H1 (cell line): Measurements from ENCODE around the gene SHISAL1. TPM values are rescaled to one million over a fixed set of nuclear protein-coding genes. Genes with fewer than 3 reads are reported as not detected.

Experiments
- CTCF ChIA-PET: fragments of 300-600 bp; sonication (Branson Sonifier 250); formaldehyde crosslinking; loops from one replicate; lab custom pipeline; 2021; ENCODE audit not compliant: partially characterized antibody; lab: Charles Lee
- POLR2A ChIA-PET: fragments of 300-600 bp; sonication (Branson Sonifier 250); formaldehyde crosslinking; loops from one replicate; lab custom pipeline; 2021; ENCODE audit warnings: inconsistent platforms; ENCODE audit not compliant: partially characterized antibody; lab: Charles Lee
- DNase-seq, 2 experiments: peaks; one replicate each; pipeline versions ENCODE4 v3.0.0 to v3.0.0-alpha.2; 2010 to 2022; ENCODE audit warnings: low spot score in 2 of 2, low read depth in 1 of 2, mixed read lengths in 1 of 2
- FAIRE-seq: peaks from 2 replicates; lab custom pipeline; 2011; peaks lifted over from hg19 to GRCh38; lab: Jason Lieb, UNC
- H2AFZ ChIP-seq: 2 replicates; pipeline ENCODE4 v1.8.1; 2012; ENCODE audit warnings: low read length, inconsistent platforms
- H2AK5ac ChIP-seq: 2 replicates; pipeline ENCODE4 v1.6.1; 2013; ENCODE audit warnings: low read depth, low read length
- H2BK120ac ChIP-seq: replicated peaks from 2 replicates; pipeline ENCODE3; 2013; ENCODE audit warnings: low read depth, low read length, inconsistent platforms
- H2BK12ac ChIP-seq: 2 replicates; pipeline ENCODE4 v1.6.1; 2013; ENCODE audit warnings: low read depth, low read length
- H2BK15ac ChIP-seq: 2 replicates; pipeline ENCODE4 v1.6.1; 2013; ENCODE audit warnings: low read length
- H2BK20ac ChIP-seq: 2 replicates; pipeline ENCODE4 v1.6.1; 2013; ENCODE audit warnings: low read length
- H2BK5ac ChIP-seq: 2 replicates; pipeline ENCODE4 v1.6.1; 2013; ENCODE audit warnings: low read depth, low read length
- H3K14ac ChIP-seq: 2 replicates; pipeline ENCODE4 v1.6.1; 2013; ENCODE audit warnings: inconsistent platforms; ENCODE audit not compliant: insufficient read length
- H3K18ac ChIP-seq: 2 replicates; pipeline ENCODE4 v1.6.1; 2013; ENCODE audit warnings: low read length; ENCODE audit errors: extremely low read depth
- H3K23ac ChIP-seq: 2 replicates; pipeline ENCODE4 v1.6.1; 2013; ENCODE audit warnings: inconsistent platforms; ENCODE audit not compliant: insufficient read length
- H3K23me2 ChIP-seq: 2 replicates; pipeline ENCODE4 v1.6.1; 2013; ENCODE audit warnings: low read depth, low read length
- H3K27ac ChIP-seq: 2 replicates; pipeline ENCODE4 v1.6.1; 2011; ENCODE audit warnings: low read depth, low read length, inconsistent platforms
- H3K27me3 ChIP-seq, 4 experiments: replicated peaks in 1 of 4; 1 replicate in 1 of 4; 2 replicates in 3 of 4; pipeline versions ENCODE4 v1.6.1 to v1.8.1; 2011 to 2013; ENCODE audit warnings: low read length in 3 of 4, mild to moderate bottlenecking in 3 of 4, inconsistent platforms in 2 of 4, mixed read lengths in 2 of 4, moderate library complexity in 1 of 4; ENCODE audit not compliant: control insufficient read depth in 3 of 4, insufficient read depth in 3 of 4; ENCODE audit errors: extremely low read depth in 1 of 4
- H3K36me3 ChIP-seq, 4 experiments: 2 replicates each; pipeline versions ENCODE4 v1.6.1 to v1.8.1; 2011 to 2013; ENCODE audit warnings: mild to moderate bottlenecking in 4 of 4, low read length in 3 of 4, moderate library complexity in 2 of 4, control low read depth in 1 of 4, inconsistent platforms in 1 of 4; ENCODE audit not compliant: insufficient read depth in 4 of 4, control insufficient read depth in 2 of 4
- H3K4ac ChIP-seq: replicated peaks from 2 replicates; pipeline ENCODE3; 2013; ENCODE audit warnings: low read length, low read depth, mixed read lengths, inconsistent platforms; ENCODE audit not compliant: insufficient read length
- H3K4me1 ChIP-seq, 4 experiments: replicated peaks in 1 of 4; 1 replicate in 1 of 4; 2 replicates in 3 of 4; pipeline versions ENCODE4 v1.6.1 to v1.8.1; 2011 to 2013; ENCODE audit warnings: low read length in 3 of 4, inconsistent platforms in 2 of 4, mixed read lengths in 1 of 4; ENCODE audit not compliant: insufficient read depth in 4 of 4, control insufficient read depth in 3 of 4
- H3K4me2 ChIP-seq, 2 experiments: 2 replicates each; pipeline versions ENCODE4 v1.6.1 to v1.8.1; 2011 to 2013; ENCODE audit warnings: low read depth in 2 of 2, low read length in 2 of 2, control low read depth in 1 of 2, inconsistent platforms in 1 of 2, mild to moderate bottlenecking in 1 of 2; ENCODE audit not compliant: insufficient read depth in 1 of 2
- H3K4me3 ChIP-seq, 4 experiments: fragments of 200-600, 300-600 bp in 1 of 4; sonication (generic), shearing (Covaris generic), sonication (Bioruptor Twin) in 1 of 4; 2 replicates each; pipeline versions ENCODE4 v1.5.1 to v1.8.1; 2011 to 2016; ENCODE audit warnings: low read length in 4 of 4, low read depth in 3 of 4, control low read depth in 2 of 4, inconsistent platforms in 2 of 4, mild to moderate bottlenecking in 2 of 4, mixed read lengths in 1 of 4, moderate library complexity in 1 of 4; ENCODE audit not compliant: insufficient read depth in 2 of 4; ENCODE audit errors: extremely low read depth in 1 of 4
- H3K56ac ChIP-seq: replicated peaks from 2 replicates; pipeline ENCODE3; 2013; ENCODE audit warnings: low read depth, mild to moderate bottlenecking, mixed read lengths, low read length, inconsistent platforms; ENCODE audit not compliant: insufficient read length
- H3K79me1 ChIP-seq: 2 replicates; pipeline ENCODE4 v1.6.1; 2013; ENCODE audit warnings: low read depth, low read length, control low read depth
- H3K79me2 ChIP-seq, 2 experiments: 2 replicates each; pipeline versions ENCODE4 v1.6.1 to v1.8.1; 2012 to 2013; ENCODE audit warnings: low read length in 2 of 2, mild to moderate bottlenecking in 2 of 2, inconsistent platforms in 1 of 2; ENCODE audit not compliant: insufficient read depth in 2 of 2, control insufficient read depth in 1 of 2
- H3K9ac ChIP-seq, 4 experiments: replicated peaks in 1 of 4; 1 replicate in 1 of 4; 2 replicates in 3 of 4; pipeline versions ENCODE4 v1.6.1 to v1.8.1; 2011 to 2013; ENCODE audit warnings: low read depth in 3 of 4, low read length in 3 of 4, control low read depth in 2 of 4, mild to moderate bottlenecking in 2 of 4, moderate library complexity in 2 of 4, inconsistent platforms in 1 of 4; ENCODE audit errors: extremely low read depth in 1 of 4
- H3K9me3 ChIP-seq, 2 experiments: 2 replicates each; pipeline versions ENCODE4 v1.6.1 to v1.8.1; 2012 to 2013; ENCODE audit warnings: mild to moderate bottlenecking in 2 of 2, moderate library complexity in 2 of 2, control low read depth in 1 of 2, inconsistent platforms in 1 of 2, low read depth in 1 of 2, low read length in 1 of 2, mixed read lengths in 1 of 2; ENCODE audit not compliant: insufficient read depth in 2 of 2
- H4K20me1 ChIP-seq, 2 experiments: replicated peaks in 1 of 2; 2 replicates each; pipeline versions ENCODE3 to v1.8.1; 2011 to 2013; ENCODE audit warnings: inconsistent platforms in 2 of 2, low read length in 2 of 2, mild to moderate bottlenecking in 1 of 2; ENCODE audit not compliant: insufficient read depth in 2 of 2, control insufficient read depth in 1 of 2
- H4K5ac ChIP-seq: 2 replicates; pipeline ENCODE4 v1.6.1; 2013; ENCODE audit warnings: low read length, low read depth, mixed read lengths, inconsistent platforms; ENCODE audit not compliant: insufficient read length
- H4K8ac ChIP-seq: 2 replicates; pipeline ENCODE4 v1.8.0; 2013; ENCODE audit warnings: mild to moderate bottlenecking, moderate library complexity, low read length, inconsistent platforms; ENCODE audit not compliant: insufficient read depth; ENCODE audit errors: extremely low read depth
- H4K91ac ChIP-seq: replicated peaks from 2 replicates; pipeline ENCODE3; 2013; ENCODE audit warnings: low read length, mixed read lengths, inconsistent platforms; ENCODE audit not compliant: insufficient read length
- EZH2 ChIP-seq: fragments of 200-600 bp; sonication (generic); IDR thresholded peaks from 2 replicates; pipeline ENCODE4 v1.7.1; 2012; ENCODE audit warnings: low read depth, mild to moderate bottlenecking, moderate library complexity, low read length, inconsistent platforms; ENCODE audit not compliant: severe bottlenecking
- GABPA ChIP-seq: IDR thresholded peaks from 2 replicates; pipeline ENCODE4 v1.6.1; 2011; ENCODE audit warnings: mild to moderate bottlenecking, low read length, moderate library complexity, borderline replicate concordance; ENCODE audit not compliant: insufficient read depth
- GTF2F1 ChIP-seq: IDR thresholded peaks from 2 replicates; pipeline ENCODE4 v1.6.1; 2012; ENCODE audit warnings: low read depth, low read length, improper control_type of control experiment, borderline replicate concordance
- ZNF274 ChIP-seq: IDR thresholded peaks from 2 replicates; pipeline ENCODE4 v1.7.0; 2012; ENCODE audit warnings: low read length, borderline replicate concordance; ENCODE audit errors: extremely low read depth
- WGBS, 2 experiments: shearing (Covaris generic) in 1 of 2; methylation state at CpG; one replicate each; pipeline versions ENCODE4 v1.1.6 to v1.1.7; 2013 to 2015; ENCODE audit warnings: low lambda C conversion rate in 2 of 2, mixed read lengths in 2 of 2, inconsistent platforms in 1 of 2, low coverage in 1 of 2, missing lambda C conversion rate in 1 of 2; ENCODE audit not compliant: insufficient replicate concordance in 2 of 2, insufficient coverage in 1 of 2, insufficient read length in 1 of 2; ENCODE audit errors: extremely low coverage in 1 of 2, missing lambda C conversion rate in 1 of 2; 5-methylcytosine and 5-hydroxymethylcytosine counted together
- polyA plus RNA-seq, 7 experiments: library from polyadenylated mRNA; depleted of rRNA in 3 of 7; stranded (reverse) in 5 of 7; unstranded in 2 of 7; fragments of >200 nt in 5 of 7; fragments of 200-250 nt in 2 of 7; gene quantifications; 1 replicate in 5 of 7; 2 replicates in 1 of 7; 4 replicates in 1 of 7; pipeline versions ENCODE4 v1.2.1 to v1.2.3, GENCODE V29; 2011 to 2013; ENCODE audit warnings: missing spikeins in 2 of 7, mixed read lengths in 2 of 7
- total RNA-seq: library from RNA; stranded (reverse); fragmentation: NEBNext Ultra II Directional; extraction: Animal tissue kit (Norgen Biotek cat#: 25700); gene quantifications from 2 replicates; pipeline ENCODE4 v1.2.1, GENCODE V29; 2021

SHISAL1 gene
- total and polyA plus RNA-seq, 2 of the 8 experiments (the other 6 are each of a cell fraction or from before 2014, with no cell fraction given): 3.7 to 5.8 TPM

DNA sequence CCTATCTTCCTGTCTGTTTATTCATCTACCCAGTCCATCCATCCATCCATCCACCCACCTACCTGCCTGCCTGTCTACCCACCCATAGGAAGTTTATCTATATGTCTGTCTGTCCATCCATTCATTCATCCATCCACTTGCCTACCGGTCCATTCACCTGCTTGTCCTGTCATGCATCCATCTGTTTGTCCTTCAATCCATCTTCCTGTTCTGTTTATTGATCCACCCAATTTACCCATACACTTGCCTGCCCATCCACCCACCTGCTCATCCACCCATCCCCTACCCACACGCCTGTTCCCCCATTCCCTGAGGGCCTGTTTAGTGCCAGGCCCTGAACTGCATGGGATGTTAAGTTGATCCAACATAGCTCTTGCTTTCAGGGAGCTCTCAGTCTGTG is 113.6 kb downstream of the SHISAL1 start:
- H3K4me3 ChIP-seq: no peak overlapping the region
- no peak overlapping the region for H3K56ac ChIP-seq
- ChIA-PET POLR2A (no interaction called here), CTCF (no interaction called here)
- no peaks in the 10 kb centered on the region for H3K79me2 ChIP-seq
- no peak overlapping the region; the same call in 1 of the 2 replicates for H2BK20ac ChIP-seq
- no peak overlapping the region for H2BK120ac ChIP-seq
- H3K23me2 ChIP-seq: peaks cover 11% of the 10 kb centered on the region; the same call in 1 of the 2 replicates
- no peak overlapping the region for H4K5ac ChIP-seq
- H3K4me2 ChIP-seq: no peak overlapping the region
- H3K27me3 ChIP-seq: no peaks in the 10 kb centered on the region
- H3K14ac ChIP-seq: no peak overlapping the region
- peaks cover 0 to 5% (median 0%) of the 10 kb centered on the region in 4 experiments; a peak in 4 of 7 replicates for H3K4me1 ChIP-seq
- TF ChIP-seq GABPA: no peak
- no peak for TF ChIP-seq GTF2F1
- no peak for TF ChIP-seq ZNF274
- TF ChIP-seq EZH2: no peak
- no peak overlapping the region for H2AK5ac ChIP-seq
- no peak overlapping the region for H3K9ac ChIP-seq
- no peaks in the 10 kb centered on the region for H3K9me3 ChIP-seq
- H4K8ac ChIP-seq: no peak overlapping the region
- H2BK12ac ChIP-seq: peak overlapping the region; percentile 33; the same call in 1 of the 2 replicates
- no peak overlapping the region for H3K4ac ChIP-seq
- H3K79me1 ChIP-seq: no peaks in the 10 kb centered on the region
- no peak overlapping the region for H2BK5ac ChIP-seq
- FAIRE-seq (no peak), DNase-seq (no peak)
- 0 out of 2 replicates have a peak overlapping the region, but pooled peaks have one; percentile 5 for H2BK15ac ChIP-seq
- no peak overlapping the region for H3K18ac ChIP-seq
- H2AFZ ChIP-seq: no peak overlapping the region
- no peak overlapping the region for H4K91ac ChIP-seq
- 69% methylated on average over 2 of the region's 2 CpGs; no CpG with 5 or more reads in 1 of the 2 experiments for WGBS, 2 experiments
- H3K27ac ChIP-seq: no peak overlapping the region
- no peak overlapping the region for H3K23ac ChIP-seq
- H3K36me3 ChIP-seq: no peaks in the 10 kb centered on the region
- H4K20me1 ChIP-seq: peaks cover 0 to 5% of the 10 kb centered on the region in 2 experiments
